GM23338 (cell line): ENCODE data around the gene CDK14. TPM values are rescaled to one million over a fixed set of nuclear protein-coding genes. Genes with fewer than 3 reads are reported as not detected.

ENCODE experiments used
- ATAC-seq: fragments of 200-7000 bp; cut with Tn5 transposase; 3 replicates; pipeline ENCODE4 v1.9.1; 2020
- DNase-seq: peaks from one replicate; pipeline ENCODE4 v3.0.0-alpha.2; 2015; ENCODE audit warnings: low spot score
- H2AFZ ChIP-seq: fragments of 200-600 bp; sonication (generic); 2 replicates; pipeline ENCODE4 v1.8.0; 2016; ENCODE audit warnings: antibody characterized with exemption, mild to moderate bottlenecking, moderate library complexity
- H3F3A ChIP-seq: fragments of 200-600 bp; sonication (generic); replicated peaks from 2 replicates; pipeline ENCODE4 v1.8.0; 2017; ENCODE audit warnings: antibody characterized with exemption, mixed run types, low read depth
- H3K27ac ChIP-seq: fragments of 200-600 bp; sonication (generic); 2 replicates; pipeline ENCODE4 v1.6.1; 2016; ENCODE audit warnings: low read depth
- H3K27me3 ChIP-seq: fragments of 200-600 bp; sonication (generic); 2 replicates; pipeline ENCODE4 v1.8.0; 2016; ENCODE audit warnings: mild to moderate bottlenecking, mixed run types, moderate library complexity; ENCODE audit not compliant: insufficient read depth
- H3K36me3 ChIP-seq: fragments of 200-600 bp; sonication (generic); 2 replicates; pipeline ENCODE4 v1.8.0; 2016; ENCODE audit warnings: mild to moderate bottlenecking; ENCODE audit not compliant: insufficient read depth
- H3K4me1 ChIP-seq: fragments of 200-600 bp; sonication (generic); 2 replicates; pipeline ENCODE4 v1.8.0; 2016; ENCODE audit warnings: mild to moderate bottlenecking, moderate library complexity; ENCODE audit not compliant: insufficient read depth
- H3K4me2 ChIP-seq: fragments of 200-600 bp; sonication (generic); 2 replicates; pipeline ENCODE4 v1.7.1; 2017; ENCODE audit warnings: mixed run types
- H3K4me3 ChIP-seq: fragments of 200-600 bp; sonication (generic); 2 replicates; pipeline ENCODE4 v1.6.1; 2016; ENCODE audit warnings: mixed run types
- H3K79me2 ChIP-seq: fragments of 200-600 bp; sonication (generic); replicated peaks from 2 replicates; pipeline ENCODE4 v1.8.0; 2017; ENCODE audit warnings: mild to moderate bottlenecking; ENCODE audit not compliant: insufficient read depth
- H3K9me2 ChIP-seq: fragments of 200-600 bp; sonication (generic); 2 replicates; pipeline ENCODE4 v1.8.0; 2017; ENCODE audit not compliant: insufficient read depth
- H4K20me1 ChIP-seq: fragments of 200-600 bp; sonication (generic); replicated peaks from 2 replicates; pipeline ENCODE4 v1.8.0; 2017; ENCODE audit warnings: mild to moderate bottlenecking; ENCODE audit not compliant: insufficient read depth
- H3K27ac Mint-ChIP-seq: 2 replicates; pipeline ENCODE4 v1.8.0; 2020; ENCODE audit warnings: inconsistent platforms, mild to moderate bottlenecking, moderate library complexity, mixed read lengths
- H3K27me3 Mint-ChIP-seq: 3 replicates; pipeline ENCODE4 v1.8.0; 2022; ENCODE audit warnings: low read depth, mild to moderate bottlenecking, moderate library complexity, mixed read lengths, inconsistent platforms; ENCODE audit not compliant: insufficient read depth, poor library complexity
- H3K36me3 Mint-ChIP-seq: 3 replicates; pipeline ENCODE4 v1.8.0; 2021; ENCODE audit warnings: low read depth, mild to moderate bottlenecking, inconsistent platforms, moderate library complexity, mixed read lengths
- H3K4me1 Mint-ChIP-seq: 3 replicates; pipeline ENCODE4 v1.8.0; 2020; ENCODE audit warnings: mild to moderate bottlenecking, inconsistent platforms, mixed read lengths
- H3K4me3 Mint-ChIP-seq: 3 replicates; pipeline ENCODE4 v1.8.0; 2021; ENCODE audit warnings: moderate library complexity, mild to moderate bottlenecking, inconsistent platforms, mixed read lengths
- H3K9me3 Mint-ChIP-seq: 3 replicates; pipeline ENCODE4 v1.8.0; 2020; ENCODE audit warnings: moderate library complexity, mild to moderate bottlenecking, inconsistent platforms, mixed read lengths
- CREB1 ChIP-seq: fragments of 250-450 bp; sonication (Bioruptor Pico); IDR thresholded peaks from 2 replicates; pipeline ENCODE4 v1.5.0; 2020; ENCODE audit warnings: low read depth, mild to moderate bottlenecking, moderate library complexity
- EZH2 ChIP-seq: fragments of 200-600 bp; sonication (generic); IDR thresholded peaks from one replicate; pipeline ENCODE4 v1.8.0; 2017; ENCODE audit warnings: antibody characterized with exemption, mild to moderate bottlenecking, low read depth; ENCODE audit not compliant: unreplicated experiment
- EZH2phosphoT487 ChIP-seq: fragments of 200-600 bp; sonication (generic); IDR thresholded peaks from one replicate; pipeline ENCODE4 v1.8.1; 2018; ENCODE audit warnings: antibody characterized with exemption; ENCODE audit not compliant: unreplicated experiment
- JUNB ChIP-seq: IDR thresholded peaks from one replicate; pipeline ENCODE4 v1.6.1; 2016; ENCODE audit warnings: antibody characterized with exemption; ENCODE audit not compliant: unreplicated experiment
- NANOG ChIP-seq: IDR thresholded peaks from 2 replicates; pipeline ENCODE4 v1.6.1; 2016; ENCODE audit warnings: antibody characterized with exemption, borderline replicate concordance
- POLR2AphosphoS5 ChIP-seq: IDR thresholded peaks from 2 replicates; pipeline ENCODE4 v1.6.1; 2016; ENCODE audit warnings: antibody characterized with exemption, low read depth
- STAT1 ChIP-seq: IDR thresholded peaks from one replicate; pipeline ENCODE4 v1.6.1; 2016; ENCODE audit warnings: antibody characterized with exemption; ENCODE audit not compliant: unreplicated experiment
- ZNF114 ChIP-seq: fragments of 250-450 bp; sonication (Bioruptor Pico); IDR thresholded peaks from 2 replicates; pipeline ENCODE4 v1.5.0; 2020; ENCODE audit warnings: mild to moderate bottlenecking, moderate library complexity
- ZNF331 ChIP-seq: fragments of 250-450 bp; sonication (Bioruptor Pico); IDR thresholded peaks from 2 replicates; pipeline ENCODE4 v1.5.0; 2020; ENCODE audit warnings: low read depth, mild to moderate bottlenecking, moderate library complexity
- polyA plus RNA-seq: library from polyadenylated mRNA; unstranded; fragments of >200 nt; fragmentation: Nextera tagmentation; extraction: Ambion mirVana; gene quantifications from 2 replicates; pipeline ENCODE4 v1.2.1, GENCODE V29; 2016
- total RNA-seq: library from RNA; depleted of rRNA; stranded (reverse); fragments of >200 nt; shearing (Covaris generic); gene quantifications from 2 replicates; pipeline ENCODE4 v1.2.3, GENCODE V29; 2014
- TF ChIP-seq, protein P1 (sequence below), 2 experiments: fragments of 200-600 bp in 1 of 2; sonication (generic) in 1 of 2; conservative IDR thresholded peaks; 2 replicates each; pipeline versions ENCODE4 v1.5.1 to v1.6.1; 2016 to 2017; ENCODE audit warnings: antibody characterized with exemption in 2 of 2, low read depth in 2 of 2, mild to moderate bottlenecking in 2 of 2, moderate library complexity in 1 of 2
- TF ChIP-seq, protein P2 (sequence below): IDR thresholded peaks from 2 replicates; pipeline ENCODE4 v1.6.1; 2016; ENCODE audit warnings: antibody characterized with exemption
- TF ChIP-seq, protein P3 (sequence below): fragments of 250-450 bp; sonication (Bioruptor Pico); IDR thresholded peaks from 2 replicates; pipeline ENCODE4 v1.5.0; 2020; ENCODE audit warnings: mild to moderate bottlenecking, moderate library complexity
- TF ChIP-seq, protein P4 (sequence below): IDR thresholded peaks from one replicate; pipeline ENCODE4 v1.6.1; 2018; ENCODE audit warnings: antibody characterized with exemption; ENCODE audit not compliant: unreplicated experiment

Gene CDK14
- total and polyA plus RNA-seq, 2 experiments from 2014 or later = 11.2 to 24.0 TPM

DNA sequence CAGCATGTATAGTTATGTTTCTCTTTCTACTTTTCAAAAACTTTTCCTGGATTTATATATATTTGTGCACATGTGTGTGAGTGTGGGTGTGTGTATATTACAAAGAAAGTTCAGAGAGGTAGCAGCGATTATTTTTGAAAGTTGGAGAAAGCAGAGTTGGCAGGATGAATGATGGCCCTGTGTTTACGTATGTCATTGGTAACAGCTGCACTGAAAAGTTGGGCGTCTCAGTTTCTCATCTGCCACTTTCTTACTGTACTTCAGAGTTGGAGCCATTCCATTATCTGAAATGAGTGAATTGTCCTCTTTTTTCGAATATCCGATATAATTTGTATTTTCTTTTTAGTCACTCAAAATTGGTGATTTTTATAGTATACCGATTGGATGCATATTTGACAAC, 172.2 kb downstream of the CDK14 start:
- Mint-ChIP-seq H3K4me1 (peaks cover 24% of the 10 kb centered on the region), H3K27ac (no peak overlapping the region)
- peaks cover 16% of the 10 kb centered on the region for H3K4me1 ChIP-seq

More for the DNA sequence above, 172.2 kb downstream of the CDK14 start:
- no peak overlapping the region for H3K4me2 ChIP-seq
- Mint-ChIP-seq H3K9me3 (peaks cover 20% of the 10 kb centered on the region), H3K4me3 (no peak overlapping the region), H3K36me3 (peaks cover 28% of the 10 kb centered on the region), H3K27me3 (peaks cover 6% of the 10 kb centered on the region)
- ATAC-seq (no peak), DNase-seq (no peak)
- H2AFZ ChIP-seq = no peak overlapping the region
- H3K79me2 ChIP-seq = no peaks in the 10 kb centered on the region
- no peaks in the 10 kb centered on the region for H3K27me3 ChIP-seq
- H3K27ac ChIP-seq = no peak overlapping the region
- no peaks in the 10 kb centered on the region for H3F3A ChIP-seq
- no peaks in the 10 kb centered on the region for H4K20me1 ChIP-seq
- no peak overlapping the region for H3K4me3 ChIP-seq
- H3K9me2 ChIP-seq = no peaks in the 10 kb centered on the region
- TF ChIP-seq NANOG (no peak), JUNB (no peak), EZH2 (no peak), ZNF114 (no peak), CREB1 (CRISPR knock-in tag) (no peak), ZNF331 (CRISPR knock-in tag) (no peak), STAT1 (no peak), EZH2phosphoT487 (no peak), POLR2AphosphoS5 (no peak)
- TF ChIP-seq, protein P1, sequence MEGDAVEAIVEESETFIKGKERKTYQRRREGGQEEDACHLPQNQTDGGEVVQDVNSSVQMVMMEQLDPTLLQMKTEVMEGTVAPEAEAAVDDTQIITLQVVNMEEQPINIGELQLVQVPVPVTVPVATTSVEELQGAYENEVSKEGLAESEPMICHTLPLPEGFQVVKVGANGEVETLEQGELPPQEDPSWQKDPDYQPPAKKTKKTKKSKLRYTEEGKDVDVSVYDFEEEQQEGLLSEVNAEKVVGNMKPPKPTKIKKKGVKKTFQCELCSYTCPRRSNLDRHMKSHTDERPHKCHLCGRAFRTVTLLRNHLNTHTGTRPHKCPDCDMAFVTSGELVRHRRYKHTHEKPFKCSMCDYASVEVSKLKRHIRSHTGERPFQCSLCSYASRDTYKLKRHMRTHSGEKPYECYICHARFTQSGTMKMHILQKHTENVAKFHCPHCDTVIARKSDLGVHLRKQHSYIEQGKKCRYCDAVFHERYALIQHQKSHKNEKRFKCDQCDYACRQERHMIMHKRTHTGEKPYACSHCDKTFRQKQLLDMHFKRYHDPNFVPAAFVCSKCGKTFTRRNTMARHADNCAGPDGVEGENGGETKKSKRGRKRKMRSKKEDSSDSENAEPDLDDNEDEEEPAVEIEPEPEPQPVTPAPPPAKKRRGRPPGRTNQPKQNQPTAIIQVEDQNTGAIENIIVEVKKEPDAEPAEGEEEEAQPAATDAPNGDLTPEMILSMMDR (conservative IDR thresholded peaks at IDR 0.05; ENCODE audit: low read depth in 2 of 2) = no peak
- TF ChIP-seq, protein P2, sequence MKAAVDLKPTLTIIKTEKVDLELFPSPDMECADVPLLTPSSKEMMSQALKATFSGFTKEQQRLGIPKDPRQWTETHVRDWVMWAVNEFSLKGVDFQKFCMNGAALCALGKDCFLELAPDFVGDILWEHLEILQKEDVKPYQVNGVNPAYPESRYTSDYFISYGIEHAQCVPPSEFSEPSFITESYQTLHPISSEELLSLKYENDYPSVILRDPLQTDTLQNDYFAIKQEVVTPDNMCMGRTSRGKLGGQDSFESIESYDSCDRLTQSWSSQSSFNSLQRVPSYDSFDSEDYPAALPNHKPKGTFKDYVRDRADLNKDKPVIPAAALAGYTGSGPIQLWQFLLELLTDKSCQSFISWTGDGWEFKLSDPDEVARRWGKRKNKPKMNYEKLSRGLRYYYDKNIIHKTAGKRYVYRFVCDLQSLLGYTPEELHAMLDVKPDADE = no peak
- TF ChIP-seq, protein P3, sequence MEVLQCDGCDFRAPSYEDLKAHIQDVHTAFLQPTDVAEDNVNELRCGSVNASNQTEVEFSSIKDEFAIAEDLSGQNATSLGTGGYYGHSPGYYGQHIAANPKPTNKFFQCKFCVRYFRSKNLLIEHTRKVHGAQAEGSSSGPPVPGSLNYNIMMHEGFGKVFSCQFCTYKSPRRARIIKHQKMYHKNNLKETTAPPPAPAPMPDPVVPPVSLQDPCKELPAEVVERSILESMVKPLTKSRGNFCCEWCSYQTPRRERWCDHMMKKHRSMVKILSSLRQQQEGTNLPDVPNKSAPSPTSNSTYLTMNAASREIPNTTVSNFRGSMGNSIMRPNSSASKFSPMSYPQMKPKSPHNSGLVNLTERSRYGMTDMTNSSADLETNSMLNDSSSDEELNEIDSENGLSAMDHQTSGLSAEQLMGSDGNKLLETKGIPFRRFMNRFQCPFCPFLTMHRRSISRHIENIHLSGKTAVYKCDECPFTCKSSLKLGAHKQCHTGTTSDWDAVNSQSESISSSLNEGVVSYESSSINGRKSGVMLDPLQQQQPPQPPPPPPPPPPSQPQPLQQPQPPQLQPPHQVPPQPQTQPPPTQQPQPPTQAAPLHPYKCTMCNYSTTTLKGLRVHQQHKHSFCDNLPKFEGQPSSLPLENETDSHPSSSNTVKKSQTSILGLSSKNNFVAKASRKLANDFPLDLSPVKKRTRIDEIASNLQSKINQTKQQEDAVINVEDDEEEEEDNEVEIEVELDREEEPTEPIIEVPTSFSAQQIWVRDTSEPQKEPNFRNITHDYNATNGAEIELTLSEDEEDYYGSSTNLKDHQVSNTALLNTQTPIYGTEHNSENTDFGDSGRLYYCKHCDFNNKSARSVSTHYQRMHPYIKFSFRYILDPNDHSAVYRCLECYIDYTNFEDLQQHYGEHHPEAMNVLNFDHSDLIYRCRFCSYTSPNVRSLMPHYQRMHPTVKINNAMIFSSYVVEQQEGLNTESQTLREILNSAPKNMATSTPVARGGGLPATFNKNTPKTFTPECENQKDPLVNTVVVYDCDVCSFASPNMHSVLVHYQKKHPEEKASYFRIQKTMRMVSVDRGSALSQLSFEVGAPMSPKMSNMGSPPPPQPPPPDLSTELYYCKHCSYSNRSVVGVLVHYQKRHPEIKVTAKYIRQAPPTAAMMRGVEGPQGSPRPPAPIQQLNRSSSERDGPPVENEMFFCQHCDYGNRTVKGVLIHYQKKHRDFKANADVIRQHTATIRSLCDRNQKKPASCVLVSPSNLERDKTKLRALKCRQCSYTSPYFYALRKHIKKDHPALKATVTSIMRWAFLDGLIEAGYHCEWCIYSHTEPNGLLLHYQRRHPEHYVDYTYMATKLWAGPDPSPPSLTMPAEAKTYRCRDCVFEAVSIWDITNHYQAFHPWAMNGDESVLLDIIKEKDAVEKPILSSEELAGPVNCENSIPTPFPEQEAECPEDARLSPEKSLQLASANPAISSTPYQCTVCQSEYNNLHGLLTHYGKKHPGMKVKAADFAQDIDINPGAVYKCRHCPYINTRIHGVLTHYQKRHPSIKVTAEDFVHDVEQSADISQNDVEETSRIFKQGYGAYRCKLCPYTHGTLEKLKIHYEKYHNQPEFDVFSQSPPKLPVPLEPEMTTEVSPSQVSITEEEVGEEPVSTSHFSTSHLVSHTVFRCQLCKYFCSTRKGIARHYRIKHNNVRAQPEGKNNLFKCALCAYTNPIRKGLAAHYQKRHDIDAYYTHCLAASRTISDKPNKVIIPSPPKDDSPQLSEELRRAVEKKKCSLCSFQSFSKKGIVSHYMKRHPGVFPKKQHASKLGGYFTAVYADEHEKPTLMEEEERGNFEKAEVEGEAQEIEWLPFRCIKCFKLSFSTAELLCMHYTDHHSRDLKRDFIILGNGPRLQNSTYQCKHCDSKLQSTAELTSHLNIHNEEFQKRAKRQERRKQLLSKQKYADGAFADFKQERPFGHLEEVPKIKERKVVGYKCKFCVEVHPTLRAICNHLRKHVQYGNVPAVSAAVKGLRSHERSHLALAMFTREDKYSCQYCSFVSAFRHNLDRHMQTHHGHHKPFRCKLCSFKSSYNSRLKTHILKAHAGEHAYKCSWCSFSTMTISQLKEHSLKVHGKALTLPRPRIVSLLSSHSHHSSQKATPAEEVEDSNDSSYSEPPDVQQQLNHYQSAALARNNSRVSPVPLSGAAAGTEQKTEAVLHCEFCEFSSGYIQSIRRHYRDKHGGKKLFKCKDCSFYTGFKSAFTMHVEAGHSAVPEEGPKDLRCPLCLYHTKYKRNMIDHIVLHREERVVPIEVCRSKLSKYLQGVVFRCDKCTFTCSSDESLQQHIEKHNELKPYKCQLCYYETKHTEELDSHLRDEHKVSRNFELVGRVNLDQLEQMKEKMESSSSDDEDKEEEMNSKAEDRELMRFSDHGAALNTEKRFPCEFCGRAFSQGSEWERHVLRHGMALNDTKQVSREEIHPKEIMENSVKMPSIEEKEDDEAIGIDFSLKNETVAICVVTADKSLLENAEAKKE = no peak
- TF ChIP-seq, protein P4, sequence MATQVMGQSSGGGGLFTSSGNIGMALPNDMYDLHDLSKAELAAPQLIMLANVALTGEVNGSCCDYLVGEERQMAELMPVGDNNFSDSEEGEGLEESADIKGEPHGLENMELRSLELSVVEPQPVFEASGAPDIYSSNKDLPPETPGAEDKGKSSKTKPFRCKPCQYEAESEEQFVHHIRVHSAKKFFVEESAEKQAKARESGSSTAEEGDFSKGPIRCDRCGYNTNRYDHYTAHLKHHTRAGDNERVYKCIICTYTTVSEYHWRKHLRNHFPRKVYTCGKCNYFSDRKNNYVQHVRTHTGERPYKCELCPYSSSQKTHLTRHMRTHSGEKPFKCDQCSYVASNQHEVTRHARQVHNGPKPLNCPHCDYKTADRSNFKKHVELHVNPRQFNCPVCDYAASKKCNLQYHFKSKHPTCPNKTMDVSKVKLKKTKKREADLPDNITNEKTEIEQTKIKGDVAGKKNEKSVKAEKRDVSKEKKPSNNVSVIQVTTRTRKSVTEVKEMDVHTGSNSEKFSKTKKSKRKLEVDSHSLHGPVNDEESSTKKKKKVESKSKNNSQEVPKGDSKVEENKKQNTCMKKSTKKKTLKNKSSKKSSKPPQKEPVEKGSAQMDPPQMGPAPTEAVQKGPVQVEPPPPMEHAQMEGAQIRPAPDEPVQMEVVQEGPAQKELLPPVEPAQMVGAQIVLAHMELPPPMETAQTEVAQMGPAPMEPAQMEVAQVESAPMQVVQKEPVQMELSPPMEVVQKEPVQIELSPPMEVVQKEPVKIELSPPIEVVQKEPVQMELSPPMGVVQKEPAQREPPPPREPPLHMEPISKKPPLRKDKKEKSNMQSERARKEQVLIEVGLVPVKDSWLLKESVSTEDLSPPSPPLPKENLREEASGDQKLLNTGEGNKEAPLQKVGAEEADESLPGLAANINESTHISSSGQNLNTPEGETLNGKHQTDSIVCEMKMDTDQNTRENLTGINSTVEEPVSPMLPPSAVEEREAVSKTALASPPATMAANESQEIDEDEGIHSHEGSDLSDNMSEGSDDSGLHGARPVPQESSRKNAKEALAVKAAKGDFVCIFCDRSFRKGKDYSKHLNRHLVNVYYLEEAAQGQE = no peak
- no peaks in the 10 kb centered on the region for H3K36me3 ChIP-seq
